GM12865 (cell line): ENCODE data around the gene RARRES1.
A peak's percentile ranks its signal among the peaks of the same experiment; 100 is the strongest.

Experiments
- DNase-seq: peaks from one replicate; pipeline ENCODE4 v3.0.0; 2010; ENCODE audit warnings: low read depth
- H3K4me3 ChIP-seq: 2 replicates; pipeline ENCODE4 v1.5.1; 2011; ENCODE audit warnings: mild to moderate bottlenecking, low read depth, low read length, control low read depth
- CTCF ChIP-seq: IDR thresholded peaks from 2 replicates; pipeline ENCODE4 v1.5.1; 2011; ENCODE audit warnings: low read length, control low read depth, low read depth, inconsistent platforms; ENCODE audit not compliant: insufficient read depth; ENCODE audit errors: missing control alignments

Gene RARRES1

DNA sequence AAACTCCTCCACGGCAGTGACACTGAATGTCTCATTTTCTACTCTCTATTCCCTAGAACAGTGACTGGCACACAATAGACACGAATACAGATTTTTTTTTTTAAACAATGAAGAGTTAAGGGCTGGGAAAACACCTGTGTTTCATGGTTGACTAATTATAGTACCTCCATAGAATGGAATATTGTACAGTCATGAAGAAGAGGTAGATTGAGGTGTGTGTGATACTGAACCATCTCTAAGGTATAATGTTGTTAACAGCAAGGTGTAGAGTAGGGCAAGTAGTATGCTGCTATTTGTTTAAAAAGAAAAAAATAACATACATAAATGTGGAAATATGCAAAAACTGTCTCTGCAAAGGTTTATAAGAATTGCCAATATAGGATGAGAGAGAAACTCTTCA, 5.2 kb upstream of the RARRES1 start:
- no peak for DNase-seq
- no peak for TF ChIP-seq CTCF
- H3K4me3 ChIP-seq: no peak overlapping the region

DNA sequence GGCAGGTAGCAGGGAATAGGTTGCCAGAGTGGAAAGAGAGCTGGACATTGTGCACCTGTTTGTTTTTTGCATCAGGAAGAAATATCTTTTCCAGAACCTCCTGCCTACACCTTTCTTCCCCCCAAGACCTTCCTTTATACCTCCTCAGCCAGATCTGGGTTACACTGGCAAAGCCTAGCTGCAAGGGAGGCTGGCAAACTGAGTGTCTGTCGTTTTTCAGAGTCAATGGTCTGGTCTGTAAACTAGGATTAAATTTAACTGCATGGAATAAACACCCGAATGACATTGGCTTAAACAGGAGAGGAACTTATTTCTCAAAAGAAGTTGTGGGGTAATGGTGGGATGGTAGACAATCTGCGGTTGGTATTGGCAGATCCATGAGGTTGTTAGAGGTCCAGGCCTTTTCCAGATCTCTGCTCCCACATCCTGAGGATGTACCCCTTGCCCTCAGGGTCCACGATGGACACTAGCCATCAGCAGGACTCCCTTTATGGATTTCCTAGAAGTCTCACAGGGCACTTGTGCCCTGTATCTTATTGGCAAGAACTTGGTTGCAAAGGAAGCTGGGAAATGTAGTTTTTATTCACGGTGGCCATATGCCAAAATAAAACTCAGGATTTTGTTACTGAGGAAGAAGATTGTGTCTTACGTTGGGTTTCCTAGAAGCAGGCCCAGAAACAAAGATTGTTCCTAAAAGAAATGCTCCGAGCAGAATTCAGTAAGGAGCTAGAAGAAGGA, 3.2 kb upstream of the RARRES1 start:
- TF ChIP-seq CTCF: no peak
- DNase-seq: no peak
- no peak overlapping the region for H3K4me3 ChIP-seq

DNA sequence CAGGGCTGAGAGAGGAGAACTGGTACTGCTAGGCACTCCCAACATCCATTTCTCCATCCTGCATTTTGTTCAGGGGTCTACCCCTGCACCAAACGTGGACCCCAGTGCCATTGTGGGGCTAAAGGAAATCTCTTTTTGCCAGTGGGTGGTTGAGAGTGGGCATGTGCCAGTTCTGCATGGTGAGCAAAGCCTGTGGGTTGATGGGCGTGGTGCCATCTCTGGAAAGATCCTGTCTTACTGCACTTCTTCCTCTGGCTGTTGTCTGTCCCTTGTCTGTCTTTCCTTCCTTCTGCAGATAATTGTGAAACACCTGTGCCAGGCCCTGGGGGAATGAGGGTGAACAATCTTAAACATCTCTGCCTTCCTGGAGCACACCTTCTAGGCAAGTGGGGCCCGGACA, 1.4 kb upstream of the RARRES1 start:
- DNase-seq: no peak
- no peak for TF ChIP-seq CTCF
- H3K4me3 ChIP-seq: no peak overlapping the region

GRCh38 chr3:158732856-158733200, 571 bp upstream of the RARRES1 start:
- H3K4me3 ChIP-seq: no peak overlapping the region
- no peak for TF ChIP-seq CTCF
- no peak for DNase-seq

DNA sequence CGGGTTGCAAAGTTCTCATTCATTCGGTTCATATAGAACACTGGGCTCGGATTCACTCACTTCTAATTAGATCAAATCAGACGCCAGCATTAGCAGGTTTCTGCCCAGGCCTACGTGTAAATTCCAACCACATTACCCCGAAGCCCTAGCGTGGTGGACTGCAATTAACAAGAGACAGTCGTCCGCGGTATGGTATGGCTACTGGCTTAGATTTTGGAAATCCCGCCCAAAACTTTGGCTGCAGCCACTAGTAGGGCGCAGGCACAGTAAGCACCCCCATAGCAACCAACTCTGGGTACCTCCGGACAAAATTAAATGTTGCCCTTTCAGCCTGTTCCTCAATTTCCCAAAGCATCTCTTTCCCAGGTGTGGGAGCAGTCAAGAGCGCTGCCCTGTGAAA, 771 bp downstream of the RARRES1 start:
- no peak for DNase-seq
- TF ChIP-seq CTCF: no peak

DNA sequence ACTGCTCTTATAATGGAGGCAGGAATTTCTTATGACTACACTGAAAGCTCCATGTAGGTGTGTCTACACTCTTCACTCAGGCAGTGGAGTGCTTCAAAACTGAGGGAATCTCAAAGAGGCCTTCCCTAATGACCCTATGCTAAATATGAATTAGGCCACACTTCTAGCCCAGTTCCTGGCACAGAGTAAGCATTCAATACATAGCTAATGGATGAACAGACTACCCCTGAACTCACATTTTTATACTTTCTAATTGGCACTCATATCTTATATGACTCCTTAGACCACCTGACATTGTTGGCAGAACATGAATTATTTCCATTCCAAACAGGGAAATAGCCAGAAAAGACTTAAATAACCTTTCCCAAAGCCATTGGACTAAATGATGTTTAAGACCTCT, 3.4 kb downstream of the RARRES1 start:
- DNase-seq: no peak
- no peak overlapping the region for H3K4me3 ChIP-seq
- no peak for TF ChIP-seq CTCF

More for the DNA sequence above, 771 bp downstream of the RARRES1 start:
- peak overlapping the region; percentile 42 for H3K4me3 ChIP-seq

DNA sequence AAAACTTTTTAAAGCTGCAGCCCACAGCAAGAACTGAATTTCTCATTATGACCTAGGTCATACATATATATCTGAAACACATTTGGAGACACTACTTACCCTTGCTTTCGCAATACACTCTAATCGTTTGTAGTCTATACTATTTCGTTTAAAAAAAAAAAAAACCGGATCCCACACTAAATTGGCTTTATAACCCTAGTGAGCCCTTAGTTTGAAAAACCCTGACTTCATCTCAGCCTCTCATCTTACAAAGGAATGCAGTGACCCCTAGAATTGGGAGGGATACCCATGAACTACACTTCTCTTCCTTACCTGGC, 4.2 kb downstream of the RARRES1 start:
- H3K4me3 ChIP-seq: no peak overlapping the region
- no peak for TF ChIP-seq CTCF
- DNase-seq: no peak
